Hepatocyte (in vitro differentiated cells): ENCODE data around the gene RPL13. TPM values are rescaled to one million over a fixed set of nuclear protein-coding genes. Genes with fewer than 3 reads are reported as not detected.

Source experiments
- DNase-seq: peaks from one replicate; pipeline ENCODE4 v3.0.0-alpha.2; 2016; ENCODE audit warnings: low spot score
- H2AFZ ChIP-seq: fragments of 200-600 bp; sonication (generic); 2 replicates; pipeline ENCODE4 v1.6.0; 2016; ENCODE audit warnings: antibody characterized with exemption, mild to moderate bottlenecking
- H3K27ac ChIP-seq: fragments of 200-600 bp; sonication (generic); 2 replicates; pipeline ENCODE4 v1.5.1; 2016; ENCODE audit warnings: mild to moderate bottlenecking
- H3K27me3 ChIP-seq: fragments of 200-600 bp; sonication (generic); 2 replicates; pipeline ENCODE4 v1.6.1; 2016
- H3K36me3 ChIP-seq: fragments of 200-600 bp; sonication (generic); replicated peaks from 2 replicates; pipeline ENCODE4 v1.5.1; 2016; ENCODE audit warnings: low read depth; ENCODE audit not compliant: insufficient read depth
- H3K4me1 ChIP-seq: fragments of 200-600 bp; sonication (generic); 2 replicates; pipeline ENCODE4 v1.5.1; 2016; ENCODE audit warnings: mild to moderate bottlenecking, moderate library complexity; ENCODE audit not compliant: insufficient read depth
- H3K4me2 ChIP-seq: fragments of 200-600 bp; sonication (generic); 2 replicates; pipeline ENCODE4 v1.6.0; 2016
- H3K4me3 ChIP-seq: fragments of 200-600 bp; sonication (generic); 2 replicates; pipeline ENCODE4 v1.5.1; 2016; ENCODE audit warnings: mild to moderate bottlenecking
- H3K79me2 ChIP-seq: fragments of 200-600 bp; sonication (generic); 2 replicates; pipeline ENCODE4 v1.6.0; 2017; ENCODE audit warnings: mild to moderate bottlenecking
- H3K9me2 ChIP-seq: fragments of 200-600 bp; sonication (generic); replicated peaks from 2 replicates; pipeline ENCODE4 v1.6.0; 2017; ENCODE audit warnings: mild to moderate bottlenecking; ENCODE audit not compliant: insufficient read depth
- H3K9me3 ChIP-seq: fragments of 200-600 bp; sonication (generic); 2 replicates; pipeline ENCODE4 v1.5.1; 2016; ENCODE audit warnings: low read depth, mild to moderate bottlenecking
- H4K20me1 ChIP-seq: fragments of 200-600 bp; sonication (generic); 2 replicates; pipeline ENCODE4 v1.6.0; 2016; ENCODE audit warnings: mild to moderate bottlenecking; ENCODE audit not compliant: insufficient read depth, poor library complexity, severe bottlenecking
- CTCF ChIP-seq: fragments of 200-600 bp; sonication (generic); IDR thresholded peaks from 2 replicates; pipeline ENCODE4 v1.5.1; 2016; ENCODE audit warnings: antibody characterized with exemption, mild to moderate bottlenecking; ENCODE audit not compliant: poor library complexity
- EZH2 ChIP-seq: fragments of 200-600 bp; sonication (generic); IDR thresholded peaks from 2 replicates; pipeline ENCODE4 v1.6.1; 2016; ENCODE audit warnings: antibody characterized with exemption, mild to moderate bottlenecking, borderline replicate concordance
- EZH2phosphoT487 ChIP-seq: fragments of 200-600 bp; sonication (generic); IDR thresholded peaks from one replicate; pipeline ENCODE4 v1.6.1; 2018; ENCODE audit warnings: antibody characterized with exemption, mild to moderate bottlenecking, low read depth, moderate library complexity; ENCODE audit not compliant: unreplicated experiment, severe bottlenecking
- WGBS: methylation state at CpG from one replicate; pipeline ENCODE4 v1.1.6; 2016; ENCODE audit warnings: low lambda C conversion rate; ENCODE audit errors: missing lambda C conversion rate; 5-methylcytosine and 5-hydroxymethylcytosine counted together
- polyA plus RNA-seq: library from polyadenylated mRNA; unstranded; fragments of >200 nt; fragmentation: Nextera tagmentation; extraction: Ambion mirVana; gene quantifications from 2 replicates; pipeline ENCODE4 v1.2.1, GENCODE V29; 2016
- total RNA-seq: library from RNA; depleted of rRNA; stranded (reverse); fragments of >200 nt; gene quantifications from 2 replicates; pipeline ENCODE4 v1.2.3, GENCODE V29; 2014

Gene RPL13
- total and polyA plus RNA-seq, 2 experiments from 2014 or later = 1,312 to 4,787 TPM

- Histone ChIP-seq H3K27ac (no peak overlapping the region), H3K27me3 (no peaks in the 10 kb centered on the region), H3K79me2 (peaks cover 18% of the 10 kb centered on the region), H4K20me1 (peaks cover 8% of the 10 kb centered on the region), H3K4me3 (no peak overlapping the region), H3K4me1 (no peaks in the 10 kb centered on the region), H3K4me2 (no peak overlapping the region), H3K9me2 (no peaks in the 10 kb centered on the region), H2AFZ (no peak overlapping the region), H3K36me3 (no peaks in the 10 kb centered on the region), H3K9me3 (no peaks in the 10 kb centered on the region)
- WGBS = 88% methylated on average over 20 of the region's 20 CpGs
- DNase-seq = no peak
- TF ChIP-seq EZH2 = no peak
- TF ChIP-seq CTCF = no peak
- TF ChIP-seq EZH2phosphoT487 = no peak
Measured at GRCh38 chr16:89525146-89525913, 35.2 kb upstream of the RPL13 start.

GRCh38 chr16:89529097-89529496 lies 31.4 kb upstream of the RPL13 start:
- H3K79me2 ChIP-seq = peaks cover 5% of the 10 kb centered on the region
- no peak overlapping the region for H3K4me3 ChIP-seq
- no peaks in the 10 kb centered on the region for H3K27me3 ChIP-seq
- H2AFZ ChIP-seq = no peak overlapping the region
- no peak overlapping the region for H3K4me2 ChIP-seq
- 89% methylated on average over 16 of the region's 16 CpGs for WGBS
- no peaks in the 10 kb centered on the region for H4K20me1 ChIP-seq
- H3K36me3 ChIP-seq = no peaks in the 10 kb centered on the region
- DNase-seq = no peak
- no peaks in the 10 kb centered on the region for H3K4me1 ChIP-seq
- no peaks in the 10 kb centered on the region for H3K9me3 ChIP-seq
- H3K27ac ChIP-seq = no peak overlapping the region
- TF ChIP-seq EZH2 (no peak), CTCF (no peak)
- no peaks in the 10 kb centered on the region for H3K9me2 ChIP-seq

GRCh38 chr16:89530401-89531381 lies 29.8 kb upstream of the RPL13 start:
- H3K79me2 ChIP-seq = no peaks in the 10 kb centered on the region
- TF ChIP-seq EZH2phosphoT487 = no peak
- no peak for TF ChIP-seq EZH2
- TF ChIP-seq CTCF = no peak
- no peaks in the 10 kb centered on the region for H3K9me3 ChIP-seq
- no peak overlapping the region for H3K4me3 ChIP-seq
- H3K27ac ChIP-seq = no peak overlapping the region
- no peak for DNase-seq
- no peaks in the 10 kb centered on the region for H3K36me3 ChIP-seq
- H4K20me1 ChIP-seq = no peaks in the 10 kb centered on the region
- no peak overlapping the region for H3K4me2 ChIP-seq
- no peaks in the 10 kb centered on the region for H3K4me1 ChIP-seq
- WGBS = 93% methylated on average over 35 of the region's 37 CpGs
- no peak overlapping the region for H2AFZ ChIP-seq
- no peaks in the 10 kb centered on the region for H3K27me3 ChIP-seq
- no peaks in the 10 kb centered on the region for H3K9me2 ChIP-seq
